Ovary (tissue), 3 donors: ENCODE measurements around the gene NUP210.

Source experiments
- CTCF ChIP-seq, 3 donors: fragments of 450-650 bp in 2 of 3; fragments of 200-600 bp in 1 of 3; IDR thresholded peaks; one replicate each; pipeline versions ENCODE4 v1.5.1 to v1.8.0; 2016 to 2022; ENCODE audit warnings: antibody characterized with exemption in 3 of 3, mild to moderate bottlenecking in 1 of 3
- EP300 ChIP-seq: sonication (generic); formaldehyde crosslinking; IDR thresholded peaks from one replicate; pipeline ENCODE4 v1.6.1; 2017; ENCODE audit warnings: antibody characterized with exemption
- POLR2A ChIP-seq: fragments of 450-650 bp; IDR thresholded peaks from one replicate; pipeline ENCODE4 v1.6.1; 2017; ENCODE audit warnings: antibody characterized with exemption, mild to moderate bottlenecking, moderate library complexity
- donor health status: DM: no; HTN: no; CAD: no.

- no peak for TF ChIP-seq CTCF (IDR thresholded peaks at IDR 0.05)
- no peak for TF ChIP-seq POLR2A
- no peak for TF ChIP-seq EP300
These were observed 30.7 kb downstream of the NUP210 start for GRCh38 chr3:13389378-13389777.
